Gastrocnemius medialis (tissue), 4 donors: ENCODE measurements around the gene MTOR. TPM values are rescaled to one million over a fixed set of nuclear protein-coding genes. Genes with fewer than 3 reads are reported as not detected.
A peak's percentile ranks its signal among the peaks of the same experiment; 100 is the strongest.

ENCODE experiments used
- ATAC-seq, 2 donors: fragments of 150-250 bp; one replicate each; pipeline ENCODE4 v1.9.1; 2016
- DNase-seq, 2 donors: peaks; one replicate each; pipeline ENCODE4 v3.0.0-alpha.2; 2019
- H3K27ac ChIP-seq, 4 donors: fragments of 200-600 bp; sonication (generic); 1 replicate in 1 of 4; 2 replicates in 3 of 4; pipeline ENCODE4 v1.5.1; 2016 to 2018; ENCODE audit warnings: mild to moderate bottlenecking in 2 of 4, moderate library complexity in 1 of 4
- H3K27me3 ChIP-seq, 3 donors: fragments of 200-600 bp; sonication (generic) in 2 of 3; 1 replicate in 1 of 3; 2 replicates in 2 of 3; pipeline versions ENCODE4 v1.5.1 to v1.6.0; 2016 to 2019; ENCODE audit warnings: mild to moderate bottlenecking in 1 of 3, moderate library complexity in 1 of 3
- H3K36me3 ChIP-seq, 2 donors: fragments of 200-600 bp; sonication (generic) in 1 of 2; one replicate each; pipeline ENCODE4 v1.5.1; 2017 to 2018
- H3K4me1 ChIP-seq, 2 donors: fragments of 200-600 bp; sonication (generic) in 1 of 2; one replicate each; pipeline ENCODE4 v1.5.1; 2016 to 2017; ENCODE audit warnings: mild to moderate bottlenecking in 2 of 2
- H3K4me3 ChIP-seq, 4 donors: fragments of 200-600 bp; sonication (generic) in 3 of 4; 1 replicate in 1 of 4; 2 replicates in 3 of 4; pipeline ENCODE4 v1.5.1; 2016 to 2019; ENCODE audit warnings: mild to moderate bottlenecking in 2 of 4
- H3K9me3 ChIP-seq, 3 donors: fragments of 200-600 bp; sonication (generic) in 2 of 3; 1 replicate in 1 of 3; 2 replicates in 2 of 3; pipeline ENCODE4 v1.5.1; 2016 to 2019
- POLR2A ChIP-seq, 2 donors: fragments of 450-650 bp; IDR thresholded peaks; one replicate each; pipeline ENCODE4 v1.6.1; 2017; ENCODE audit warnings: antibody characterized with exemption in 2 of 2, mild to moderate bottlenecking in 2 of 2, moderate library complexity in 2 of 2
- in situ Hi-C, 4 donors: fragments of 200-750 bp; cut with MboI; loops; one replicate each; pipeline versions ENCODE4 v1.15.0 to v1.8.0; 2017; ENCODE audit warnings: low sequenced_read_pairs in 4 of 4
- intact Hi-C: fragments of 100-400 bp; cut with DNase I; formaldehyde crosslinking; loops from one replicate; pipeline ENCODE4 v1.15.1; 2023; ENCODE audit warnings: low total_unique reads
- total RNA-seq, 4 donors: library from RNA; depleted of rRNA; stranded (reverse); fragments of >200 nt; gene quantifications; one replicate each; pipeline versions ENCODE4 v1.1.0 to v1.2.3, GENCODE V29; 2016
- TF ChIP-seq, protein P1 (sequence below), 5 experiments: fragments of 450-650 bp in 3 of 5; fragments of 200-600 bp in 2 of 5; sonication (generic) in 2 of 5; IDR thresholded peaks in 4 of 5; conservative IDR thresholded peaks in 1 of 5; 1 replicate in 4 of 5; 2 replicates in 1 of 5; pipeline ENCODE4 v1.5.1; 2016 to 2019; ENCODE audit warnings: antibody characterized with exemption in 5 of 5, mild to moderate bottlenecking in 3 of 5, moderate library complexity in 3 of 5

The MTOR gene
- total RNA-seq, 4 donors from 2014 or later, result 40.7 to 66.3 (median 52.9) TPM

DNA sequence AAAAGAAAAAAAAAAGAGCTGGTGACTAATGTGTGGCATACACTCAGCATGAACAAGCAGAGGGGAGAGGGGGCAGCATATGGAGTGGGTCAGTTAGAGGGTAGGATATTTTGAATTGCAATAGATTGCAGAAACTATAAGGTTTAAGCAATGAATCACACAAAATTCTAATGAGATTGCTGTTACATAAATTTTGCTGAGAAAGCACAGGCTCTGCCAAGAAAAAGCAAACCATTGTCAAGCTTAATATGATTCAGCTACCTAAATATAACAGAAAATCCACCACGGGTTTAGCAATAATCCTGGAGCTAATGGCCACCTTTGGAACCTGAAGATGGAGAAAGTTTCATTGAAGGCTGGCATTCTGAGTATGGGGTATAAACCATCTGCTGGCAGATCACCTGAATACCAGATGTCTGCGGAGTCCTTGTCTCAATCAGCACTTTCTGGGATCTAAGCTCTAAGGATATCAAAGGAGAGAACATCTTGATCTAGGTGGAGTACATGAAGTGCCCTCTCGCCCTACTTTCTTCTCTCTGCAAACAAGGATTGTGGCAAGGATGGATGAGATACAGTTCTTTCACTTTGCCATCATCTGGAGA, 103.5 kb downstream of the MTOR start:
- Histone ChIP-seq H3K36me3 (peaks cover 0 to 6% of the 10 kb centered on the region in 2 donors), H3K9me3 (no peaks in the 10 kb centered on the region), H3K4me1 (peaks cover 27 to 36% of the 10 kb centered on the region in 2 donors), H3K4me3 (no peak overlapping the region), H3K27me3 (no peaks in the 10 kb centered on the region), H3K27ac (peak overlapping the region; percentile 85 to 94 (median 90))
- DNase-seq, result peak; percentile 14 to 52
- TF ChIP-seq, protein P1, sequence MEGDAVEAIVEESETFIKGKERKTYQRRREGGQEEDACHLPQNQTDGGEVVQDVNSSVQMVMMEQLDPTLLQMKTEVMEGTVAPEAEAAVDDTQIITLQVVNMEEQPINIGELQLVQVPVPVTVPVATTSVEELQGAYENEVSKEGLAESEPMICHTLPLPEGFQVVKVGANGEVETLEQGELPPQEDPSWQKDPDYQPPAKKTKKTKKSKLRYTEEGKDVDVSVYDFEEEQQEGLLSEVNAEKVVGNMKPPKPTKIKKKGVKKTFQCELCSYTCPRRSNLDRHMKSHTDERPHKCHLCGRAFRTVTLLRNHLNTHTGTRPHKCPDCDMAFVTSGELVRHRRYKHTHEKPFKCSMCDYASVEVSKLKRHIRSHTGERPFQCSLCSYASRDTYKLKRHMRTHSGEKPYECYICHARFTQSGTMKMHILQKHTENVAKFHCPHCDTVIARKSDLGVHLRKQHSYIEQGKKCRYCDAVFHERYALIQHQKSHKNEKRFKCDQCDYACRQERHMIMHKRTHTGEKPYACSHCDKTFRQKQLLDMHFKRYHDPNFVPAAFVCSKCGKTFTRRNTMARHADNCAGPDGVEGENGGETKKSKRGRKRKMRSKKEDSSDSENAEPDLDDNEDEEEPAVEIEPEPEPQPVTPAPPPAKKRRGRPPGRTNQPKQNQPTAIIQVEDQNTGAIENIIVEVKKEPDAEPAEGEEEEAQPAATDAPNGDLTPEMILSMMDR (IDR thresholded peaks at IDR 0.05 in 4 of 5, conservative IDR thresholded peaks at IDR 0.05 in 1 of 5), result no peak
- no peak for TF ChIP-seq POLR2A (IDR thresholded peaks at IDR 0.05)
- peak; percentile 71 to 78 for ATAC-seq
- intact Hi-C loops (loop anchor here (2.0 to 5.0 kb wide), 3 partner anchors 16 to 487 kb away; partner anchors contain the start of gene MTOR), in situ Hi-C loops (no loop called here)

DNA sequence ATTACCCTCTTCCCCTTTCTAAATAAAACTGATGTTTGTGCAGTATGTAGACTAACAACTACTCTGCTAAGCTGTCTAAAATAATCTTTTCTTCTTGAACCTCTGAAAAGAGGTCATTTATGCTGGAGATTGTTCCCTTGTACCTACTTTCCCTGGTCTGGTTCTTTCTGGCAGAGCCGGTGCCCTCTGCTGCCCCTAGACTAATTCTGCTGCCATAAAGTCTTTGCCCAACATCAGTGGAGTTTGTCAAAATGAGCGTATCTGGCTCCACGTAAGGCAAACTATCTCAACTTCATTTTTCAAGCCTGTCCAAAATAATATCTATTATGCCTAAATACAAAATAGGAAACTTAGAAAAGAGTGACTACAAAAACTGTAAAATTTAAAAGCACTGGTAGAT, 104.1 kb downstream of the MTOR start:
- intact Hi-C loops, result loop anchor here (2.0 to 5.0 kb wide), 3 partner anchors 17 to 486 kb away; partner anchors contain the start of gene MTOR
- no peak for TF ChIP-seq POLR2A (IDR thresholded peaks at IDR 0.05)
- TF ChIP-seq, protein P1 (IDR thresholded peaks at IDR 0.05 in 4 of 5, conservative IDR thresholded peaks at IDR 0.05 in 1 of 5), result no peak
- peak in 1 of 2 donors; percentile 23 for ATAC-seq
- Histone ChIP-seq H3K27me3 (no peaks in the 10 kb centered on the region), H3K9me3 (no peaks in the 10 kb centered on the region), H3K36me3 (peaks cover 0 to 6% of the 10 kb centered on the region in 2 donors), H3K4me3 (no peak overlapping the region), H3K27ac (peak overlapping the region; percentile 85 to 94 (median 90)), H3K4me1 (peaks cover 27 to 36% of the 10 kb centered on the region in 2 donors)
- no peak for DNase-seq
- in situ Hi-C loops, result no loop called here

DNA sequence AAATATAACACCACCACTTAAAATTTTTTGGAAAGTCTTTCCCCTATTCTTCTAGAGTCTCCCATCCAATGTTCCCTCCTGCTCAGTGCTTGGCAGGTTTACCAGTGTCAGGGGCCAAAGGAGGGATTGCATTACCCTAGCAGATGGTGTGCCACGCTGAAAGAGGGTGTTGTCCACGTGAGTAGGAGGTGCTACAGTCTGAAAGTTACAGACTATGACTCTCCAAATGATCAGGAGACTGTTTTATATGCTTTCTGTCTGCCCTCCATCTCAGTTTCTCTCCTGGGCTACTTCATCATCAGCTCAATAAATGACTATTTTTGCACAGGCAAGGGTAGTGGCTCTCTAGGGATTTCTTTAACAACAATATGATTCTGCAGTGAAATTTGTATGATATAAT, 104.5 kb downstream of the MTOR start:
- H3K9me3 ChIP-seq, result no peaks in the 10 kb centered on the region
- intact Hi-C loops, result loop anchor here (2.0 to 5.0 kb wide), 3 partner anchors 17 to 486 kb away; partner anchors contain the start of gene MTOR
- peak; percentile 93 to 96 for ATAC-seq
- H3K27me3 ChIP-seq, result no peaks in the 10 kb centered on the region
- TF ChIP-seq, protein P1 (IDR thresholded peaks at IDR 0.05 in 4 of 5, conservative IDR thresholded peaks at IDR 0.05 in 1 of 5), result no peak
- TF ChIP-seq POLR2A (IDR thresholded peaks at IDR 0.05), result peak; percentile 16 to 34
- in situ Hi-C loops, result no loop called here
- peak; percentile 88 to 93 for DNase-seq
- no peak overlapping the region for H3K4me3 ChIP-seq
- peaks cover 0 to 10% of the 10 kb centered on the region in 2 donors for H3K36me3 ChIP-seq
- peak overlapping the region; percentile 85 to 94 (median 90) for H3K27ac ChIP-seq
- H3K4me1 ChIP-seq, result peaks cover 27 to 36% of the 10 kb centered on the region in 2 donors

DNA sequence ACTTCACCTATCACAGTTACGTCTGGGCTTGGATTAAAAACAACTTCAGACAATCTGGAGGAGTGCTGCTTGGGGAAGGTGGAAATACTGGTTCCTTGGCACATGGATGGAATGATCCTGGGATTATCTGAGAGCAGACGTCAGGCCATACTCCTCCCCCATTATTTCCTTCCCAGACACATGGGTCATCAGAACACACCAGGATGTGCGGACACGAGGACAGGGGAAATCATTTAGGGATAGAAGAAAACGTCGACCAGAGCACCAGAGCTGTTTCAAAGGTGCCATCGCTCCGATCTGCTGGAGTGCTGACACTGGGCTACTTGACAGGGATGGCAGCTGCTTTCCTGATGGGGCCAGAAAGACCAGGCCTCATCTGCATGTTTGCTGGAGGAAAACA, 105.0 kb downstream of the MTOR start:
- intact Hi-C loops (loop anchor here (5.0 kb wide), 2 partner anchors 105 to 485 kb away; partner anchors contain the start of gene MTOR), in situ Hi-C loops (no loop called here)
- H3K36me3 ChIP-seq, result peaks cover 0 to 14% of the 10 kb centered on the region in 2 donors
- H3K9me3 ChIP-seq, result no peaks in the 10 kb centered on the region
- peak overlapping the region; percentile 85 to 94 (median 90) for H3K27ac ChIP-seq
- peaks cover 27 to 36% of the 10 kb centered on the region in 2 donors for H3K4me1 ChIP-seq
- H3K4me3 ChIP-seq, result no peak overlapping the region
- TF ChIP-seq POLR2A (IDR thresholded peaks at IDR 0.05), result no peak
- TF ChIP-seq, protein P1 (IDR thresholded peaks at IDR 0.05 in 4 of 5, conservative IDR thresholded peaks at IDR 0.05 in 1 of 5), result no peak
- no peaks in the 10 kb centered on the region for H3K27me3 ChIP-seq
- ATAC-seq, result peak; percentile 19 to 50
- no peak for DNase-seq
